CD14-positive monocyte (primary cell): ENCODE measurements around the gene CCDC174. TPM values are rescaled to one million over a fixed set of nuclear protein-coding genes. Genes with fewer than 3 reads are reported as not detected.

Experiments used
- DNase-seq, 3 donors: peaks; one replicate each; pipeline ENCODE4 v3.0.0-alpha.2; 2011 to 2022
- H2AFZ ChIP-seq: 2 replicates; pipeline ENCODE4 v1.6.0; 2012; ENCODE audit warnings: mild to moderate bottlenecking, low read depth, low read length, inconsistent platforms; ENCODE audit not compliant: insufficient read depth, poor library complexity, severe bottlenecking
- H3K27ac ChIP-seq, 2 donors: 1 replicate in 1 of 2; 2 replicates in 1 of 2; pipeline ENCODE4 v1.5.1; 2012 to 2013; ENCODE audit warnings: low read length in 2 of 2, control low read depth in 1 of 2, inconsistent platforms in 1 of 2, low read depth in 1 of 2, mild to moderate bottlenecking in 1 of 2
- H3K27me3 ChIP-seq, 2 donors: one replicate each; pipeline versions ENCODE4 v1.6.0 to v1.6.1; 2011 to 2013; ENCODE audit warnings: low read length in 2 of 2; ENCODE audit not compliant: control insufficient read depth in 2 of 2, insufficient read depth in 2 of 2
- H3K36me3 ChIP-seq, 2 donors: replicated peaks in 1 of 2; 1 replicate in 1 of 2; 2 replicates in 1 of 2; pipeline versions ENCODE4 v1.5.1 to v1.6.1; 2012 to 2013; ENCODE audit warnings: low read length in 2 of 2, control low read depth in 1 of 2, inconsistent platforms in 1 of 2, mild to moderate bottlenecking in 1 of 2; ENCODE audit not compliant: insufficient read depth in 2 of 2, control insufficient read depth in 1 of 2
- H3K4me1 ChIP-seq, 2 donors: 1 replicate in 1 of 2; 2 replicates in 1 of 2; pipeline versions ENCODE4 v1.5.1 to v1.6.1; 2012 to 2013; ENCODE audit warnings: low read length in 2 of 2, control low read depth in 1 of 2, inconsistent platforms in 1 of 2, mild to moderate bottlenecking in 1 of 2, moderate library complexity in 1 of 2; ENCODE audit not compliant: insufficient read depth in 2 of 2, control insufficient read depth in 1 of 2
- H3K4me2 ChIP-seq: replicated peaks from 2 replicates; pipeline ENCODE3; 2012; ENCODE audit warnings: low read length, moderate library complexity, mild to moderate bottlenecking; ENCODE audit not compliant: poor library complexity, severe bottlenecking; ENCODE audit errors: extremely low read depth
- H3K4me3 ChIP-seq, 3 experiments: fragments of 200-600 bp in 1 of 3; sonication (generic) in 1 of 3; replicated peaks in 1 of 3; 1 replicate in 2 of 3; 2 replicates in 1 of 3; pipeline ENCODE4 v1.5.1; 2011 to 2013; ENCODE audit warnings: low read length in 3 of 3, mild to moderate bottlenecking in 3 of 3, control low read depth in 2 of 3, low read depth in 2 of 3, inconsistent platforms in 1 of 3, moderate library complexity in 1 of 3
- H3K79me2 ChIP-seq: 2 replicates; pipeline ENCODE4 v1.6.0; 2012; ENCODE audit warnings: mild to moderate bottlenecking, control low read depth, inconsistent platforms, low read length, moderate library complexity; ENCODE audit not compliant: insufficient read depth
- H3K9ac ChIP-seq: 2 replicates; pipeline ENCODE4 v1.6.0; 2017; ENCODE audit warnings: low read length, mild to moderate bottlenecking; ENCODE audit not compliant: insufficient read depth, poor library complexity, severe bottlenecking
- H3K9me3 ChIP-seq, 2 donors: replicated peaks in 1 of 2; 1 replicate in 1 of 2; 2 replicates in 1 of 2; pipeline versions ENCODE4 v1.5.1 to v1.6.1; 2012 to 2013; ENCODE audit warnings: low read length in 2 of 2, control low read depth in 1 of 2; ENCODE audit not compliant: control insufficient read depth in 1 of 2, insufficient read depth in 1 of 2
- H4K20me1 ChIP-seq: 2 replicates; pipeline ENCODE4 v1.6.0; 2012; ENCODE audit warnings: mild to moderate bottlenecking, low read length, control low read depth, moderate library complexity; ENCODE audit not compliant: insufficient read depth
- H3K27ac Mint-ChIP-seq, 7 donors: one replicate each; pipeline ENCODE4 v1.8.0; 2020; ENCODE audit warnings: mild to moderate bottlenecking in 7 of 7, mixed read lengths in 7 of 7, moderate library complexity in 6 of 7, inconsistent platforms in 2 of 7
- H3K27me3 Mint-ChIP-seq, 3 donors: one replicate each; pipeline ENCODE4 v1.8.0; 2021 to 2022; ENCODE audit warnings: low read depth in 3 of 3, mild to moderate bottlenecking in 3 of 3, mixed read lengths in 3 of 3, moderate library complexity in 3 of 3, inconsistent platforms in 1 of 3
- H3K36me3 Mint-ChIP-seq, 2 donors: one replicate each; pipeline ENCODE4 v1.8.0; 2020; ENCODE audit warnings: mixed read lengths in 2 of 2, inconsistent platforms in 1 of 2, mild to moderate bottlenecking in 1 of 2
- H3K4me1 Mint-ChIP-seq: one replicate; pipeline ENCODE4 v1.8.0; 2020; ENCODE audit warnings: mild to moderate bottlenecking, mixed read lengths
- H3K4me3 Mint-ChIP-seq, 2 donors: one replicate each; pipeline ENCODE4 v1.8.0; 2020; ENCODE audit warnings: mild to moderate bottlenecking in 2 of 2, mixed read lengths in 2 of 2, moderate library complexity in 1 of 2
- H3K9me3 Mint-ChIP-seq, 7 donors: one replicate each; pipeline ENCODE4 v1.8.0; 2020 to 2022; ENCODE audit warnings: mixed read lengths in 7 of 7, mild to moderate bottlenecking in 6 of 7, moderate library complexity in 6 of 7, inconsistent platforms in 2 of 7
- WGBS: methylation state at CpG from one replicate; pipeline ENCODE4 v1.1.5; 2013; ENCODE audit warnings: missing lambda C conversion rate; ENCODE audit not compliant: insufficient coverage; 5-methylcytosine and 5-hydroxymethylcytosine counted together
- intact Hi-C, 2 donors: fragments of 100-400 bp; cut with micrococcal nuclease; formaldehyde crosslinking; loops; one replicate each; pipeline versions ENCODE4 v1.15.0 to v1.15.1; 2023
- polyA plus RNA-seq, 3 donors: library from polyadenylated mRNA; depleted of rRNA in 1 of 3; unstranded in 2 of 3; stranded (reverse) in 1 of 3; fragments of 300-500 nt in 2 of 3; fragments of >200 nt in 1 of 3; fragmentation: Illumina TruSeq in 2 of 3; gene quantifications; 1 replicate in 2 of 3; 2 replicates in 1 of 3; pipeline ENCODE4 v1.2.3, GENCODE V29; 2012 to 2021
- TF ChIP-seq, protein P1 (sequence below): fragments of 200-600 bp; IDR thresholded peaks from one replicate; pipeline ENCODE4 v1.8.0; 2022; ENCODE audit warnings: antibody characterized with exemption, mild to moderate bottlenecking

Gene CCDC174
- polyA plus RNA-seq, 3 donors = 6.2 to 7.9 (median 7.4) TPM

DNA sequence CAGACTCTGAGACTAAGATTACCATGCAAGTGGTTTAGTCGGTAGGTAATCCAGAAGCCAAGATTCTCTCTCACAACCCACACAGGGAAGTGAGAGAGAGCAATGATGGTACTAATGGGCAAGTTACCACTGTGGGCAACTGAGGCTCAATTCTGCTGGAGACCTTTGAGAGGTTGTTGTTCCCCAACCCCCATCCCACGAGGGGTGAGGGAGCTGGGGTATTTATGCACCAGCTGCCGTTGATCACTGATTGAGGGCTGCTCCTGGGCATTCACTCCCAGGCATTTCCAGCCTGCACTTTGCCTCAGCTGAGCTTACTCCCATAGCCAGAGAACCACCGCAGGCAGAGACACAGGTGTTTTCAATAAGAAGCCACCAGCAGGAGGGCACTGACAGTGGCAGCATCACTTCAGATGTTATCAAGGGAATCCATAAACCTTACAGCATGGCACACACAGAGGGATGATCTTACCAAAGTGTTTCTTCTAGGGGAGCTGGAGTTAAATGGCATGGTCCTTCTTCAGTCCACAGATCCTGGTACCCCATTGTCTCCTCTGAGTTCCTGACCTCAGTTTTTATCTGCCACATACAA lies 15.0 kb upstream of the CCDC174 start:
- Histone ChIP-seq H4K20me1 (no peaks in the 10 kb centered on the region), H3K9me3 (no peaks in the 10 kb centered on the region), H3K4me3 (no peak overlapping the region), H3K9ac (no peak overlapping the region), H3K27ac (no peak overlapping the region), H3K36me3 (no peaks in the 10 kb centered on the region), H3K4me2 (no peak overlapping the region), H3K79me2 (no peaks in the 10 kb centered on the region), H2AFZ (no peak overlapping the region), H3K4me1 (no peaks in the 10 kb centered on the region), H3K27me3 (peaks cover 0 to 2% of the 10 kb centered on the region in 2 donors)
- H3K4me3 Mint-ChIP-seq = no peak overlapping the region
- H3K9me3 Mint-ChIP-seq = no peaks in the 10 kb centered on the region
- intact Hi-C loops = no loop called here
- no peaks in the 10 kb centered on the region for H3K36me3 Mint-ChIP-seq
- TF ChIP-seq, protein P1, sequence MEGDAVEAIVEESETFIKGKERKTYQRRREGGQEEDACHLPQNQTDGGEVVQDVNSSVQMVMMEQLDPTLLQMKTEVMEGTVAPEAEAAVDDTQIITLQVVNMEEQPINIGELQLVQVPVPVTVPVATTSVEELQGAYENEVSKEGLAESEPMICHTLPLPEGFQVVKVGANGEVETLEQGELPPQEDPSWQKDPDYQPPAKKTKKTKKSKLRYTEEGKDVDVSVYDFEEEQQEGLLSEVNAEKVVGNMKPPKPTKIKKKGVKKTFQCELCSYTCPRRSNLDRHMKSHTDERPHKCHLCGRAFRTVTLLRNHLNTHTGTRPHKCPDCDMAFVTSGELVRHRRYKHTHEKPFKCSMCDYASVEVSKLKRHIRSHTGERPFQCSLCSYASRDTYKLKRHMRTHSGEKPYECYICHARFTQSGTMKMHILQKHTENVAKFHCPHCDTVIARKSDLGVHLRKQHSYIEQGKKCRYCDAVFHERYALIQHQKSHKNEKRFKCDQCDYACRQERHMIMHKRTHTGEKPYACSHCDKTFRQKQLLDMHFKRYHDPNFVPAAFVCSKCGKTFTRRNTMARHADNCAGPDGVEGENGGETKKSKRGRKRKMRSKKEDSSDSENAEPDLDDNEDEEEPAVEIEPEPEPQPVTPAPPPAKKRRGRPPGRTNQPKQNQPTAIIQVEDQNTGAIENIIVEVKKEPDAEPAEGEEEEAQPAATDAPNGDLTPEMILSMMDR = no peak
- H3K27me3 Mint-ChIP-seq = peaks cover 0 to 14% (median 2%) of the 10 kb centered on the region in 3 donors
- H3K4me1 Mint-ChIP-seq = peaks cover 3% of the 10 kb centered on the region
- WGBS = 100% methylated on average over 1 of the region's 4 CpGs
- DNase-seq = no peak
- no peak overlapping the region for H3K27ac Mint-ChIP-seq

DNA sequence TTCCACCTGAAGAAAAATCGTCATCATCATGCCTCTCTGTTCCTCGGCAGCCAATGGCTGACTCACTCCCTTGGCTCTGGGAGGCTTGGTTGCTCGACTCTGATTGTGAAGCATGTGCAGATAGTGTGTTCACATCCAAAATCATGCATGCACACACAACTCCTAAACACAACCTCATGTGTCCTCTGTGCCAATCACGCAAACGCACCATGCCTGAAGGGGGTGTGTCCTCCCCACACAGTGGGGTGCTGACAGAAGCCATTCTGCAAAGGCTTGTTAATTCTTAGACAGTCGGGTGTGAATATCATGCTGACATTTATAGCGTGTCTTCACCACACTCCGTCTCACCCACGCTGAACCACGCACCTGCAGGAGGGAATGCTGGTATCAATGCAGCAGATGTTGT lies 11.4 kb upstream of the CCDC174 start:
- H3K27me3 ChIP-seq = peaks cover 0 to 2% of the 10 kb centered on the region in 2 donors

More for the DNA sequence above, 11.4 kb upstream of the CCDC174 start:
- DNase-seq = no peak
- H3K4me3 Mint-ChIP-seq = peak overlapping the region in 1 of 2 donors; percentile 1
- no peak overlapping the region for H3K4me2 ChIP-seq
- H3K27ac Mint-ChIP-seq = no peak overlapping the region
- H3K36me3 ChIP-seq = no peaks in the 10 kb centered on the region
- H3K27me3 Mint-ChIP-seq = peaks cover 4 to 20% (median 10%) of the 10 kb centered on the region in 3 donors
- TF ChIP-seq, protein P1 = no peak
- intact Hi-C loops = loop anchor here in 1 of 2 donors (10.0 kb wide), 1 partner anchor 425 kb away; the partner anchor contains the start of gene MRPS25
- H3K27ac ChIP-seq = no peak overlapping the region
- no peaks in the 10 kb centered on the region for H3K4me1 ChIP-seq
- H3K79me2 ChIP-seq = no peaks in the 10 kb centered on the region
- H3K4me3 ChIP-seq = no peak overlapping the region
- H3K9me3 Mint-ChIP-seq = no peaks in the 10 kb centered on the region
- no peaks in the 10 kb centered on the region for H3K36me3 Mint-ChIP-seq
- H3K9me3 ChIP-seq = no peaks in the 10 kb centered on the region
- no peaks in the 10 kb centered on the region for H3K4me1 Mint-ChIP-seq
- 88% methylated on average over 4 of the region's 10 CpGs for WGBS
- no peaks in the 10 kb centered on the region for H4K20me1 ChIP-seq
- H2AFZ ChIP-seq = no peak overlapping the region
- H3K9ac ChIP-seq = no peak overlapping the region
